Endometrial microvascular endothelial cells (primary cell): ENCODE results near the gene SDE2. TPM values are rescaled to one million over a fixed set of nuclear protein-coding genes. Genes with fewer than 3 reads are reported as not detected.
"Not testable (repeated sequence)": the region's sequence is repeated elsewhere in the genome, so short reads cannot be mapped to it uniquely, and the experiment has no call there.

ENCODE experiments used
- in situ Hi-C: cut with HindIII; loops from 2 replicates; pipeline ENCODE4 v1.10.0; 2017; ENCODE audit warnings: low sequenced_read_pairs, low pct_unique_long_range_greater_than_20kb; ENCODE audit errors: inconsistent ontology term
- total RNA-seq: library from RNA; depleted of rRNA; stranded (reverse); fragments of >200 nt; gene quantifications from one replicate; pipeline ENCODE4 v1.2.3, GENCODE V29; 2015; ENCODE audit errors: inconsistent ontology term

The SDE2 gene
- total RNA-seq, 1 donor from 2014 or later = 12.4 TPM

DNA sequence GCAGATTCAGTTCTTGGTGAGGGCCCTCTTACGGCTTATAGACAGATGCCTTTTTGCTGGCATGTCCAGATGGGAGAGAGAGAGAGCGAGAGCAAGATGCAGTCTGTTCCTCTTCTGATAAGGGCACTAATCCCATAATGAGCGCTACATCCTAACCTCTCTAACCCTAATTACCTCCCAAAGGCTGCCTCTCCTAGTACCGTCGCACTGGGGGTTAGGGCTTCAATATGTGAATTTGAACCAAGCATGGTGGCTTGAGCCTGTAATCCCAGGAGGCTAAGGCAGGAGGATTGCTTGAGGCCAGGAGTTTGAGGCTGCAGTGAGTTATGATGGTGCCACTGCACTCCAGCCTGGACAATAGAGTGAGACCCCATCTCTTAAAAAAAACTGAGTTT is 10.5 kb upstream of the SDE2 start:
- in situ Hi-C loops = no loop called here

DNA sequence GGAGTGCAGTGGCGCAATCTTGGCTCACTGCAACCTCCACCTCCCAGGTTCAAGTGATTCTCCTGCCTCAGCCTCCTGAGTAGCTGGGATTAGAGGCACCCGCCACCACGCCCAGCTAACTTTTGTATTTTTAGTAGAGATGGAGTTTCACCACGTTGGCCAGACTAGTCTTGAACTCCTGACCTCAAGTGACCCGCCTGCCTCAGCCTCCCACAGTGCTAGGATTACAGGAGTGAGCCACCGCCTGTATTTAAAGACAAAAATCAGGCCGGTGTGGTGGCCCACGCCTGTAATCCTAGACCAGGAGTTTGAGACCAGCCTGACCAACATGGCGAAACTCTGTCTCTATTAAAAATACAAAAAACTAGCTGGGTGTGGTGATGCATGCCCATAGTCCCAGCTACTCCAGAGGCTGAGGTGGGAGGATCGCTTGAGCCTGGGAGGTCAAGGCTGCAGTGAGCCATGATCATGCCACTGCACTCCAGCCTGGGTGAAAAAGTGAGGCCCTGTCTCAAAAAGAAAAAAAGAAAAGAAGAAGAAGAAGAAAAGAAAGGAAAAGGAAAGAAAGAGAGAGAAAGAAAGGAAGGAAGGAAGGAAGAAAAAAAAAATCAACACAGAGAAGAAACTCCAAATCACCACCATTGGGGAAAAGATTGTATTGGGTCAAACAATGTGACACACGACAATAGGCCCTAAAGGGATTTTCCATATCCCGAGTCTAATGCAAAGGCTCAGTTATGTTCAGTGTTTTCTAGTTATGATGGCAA is 8.2 kb upstream of the SDE2 start:
- in situ Hi-C loops = not testable (repeated sequence)

DNA sequence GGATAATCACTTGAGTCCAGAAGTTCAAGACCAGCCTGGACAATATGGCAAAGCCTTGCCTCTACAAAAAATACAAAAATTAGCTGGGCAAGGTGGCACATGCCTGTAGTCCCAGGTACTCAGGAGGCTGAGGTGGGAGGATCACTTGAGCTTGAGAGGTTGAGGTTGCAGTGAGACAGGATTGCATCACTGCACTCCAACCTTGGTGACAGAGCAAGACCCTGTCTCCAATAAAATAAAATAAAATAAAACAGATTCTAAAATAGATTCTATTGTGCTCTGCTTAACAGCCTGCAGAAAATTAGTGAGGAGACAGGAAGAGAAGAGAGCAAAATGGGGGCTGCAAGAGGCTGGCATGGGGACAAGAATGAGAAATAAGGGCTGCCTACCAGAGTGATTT is 7.5 kb upstream of the SDE2 start:
- in situ Hi-C loops = no loop called here

DNA sequence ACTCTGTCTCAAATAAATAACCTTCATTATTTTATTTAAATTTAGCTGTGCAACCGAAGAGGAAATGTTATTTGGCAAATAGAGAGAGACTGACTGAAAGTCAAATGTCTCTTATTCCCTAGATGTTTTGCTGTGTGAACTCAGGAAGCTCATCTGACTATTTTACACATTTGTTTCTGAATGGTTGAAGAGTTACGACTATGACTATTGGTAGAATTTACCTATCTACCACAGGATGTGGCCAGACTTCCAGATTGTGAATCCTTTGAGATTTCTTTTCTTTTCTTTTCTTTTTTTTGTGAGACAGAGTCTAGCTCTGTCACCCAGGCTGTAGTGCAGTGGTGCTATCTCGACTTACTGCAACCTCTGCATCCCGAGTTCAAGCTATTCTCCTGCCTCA is 5.3 kb upstream of the SDE2 start:
- in situ Hi-C loops = no loop called here

DNA sequence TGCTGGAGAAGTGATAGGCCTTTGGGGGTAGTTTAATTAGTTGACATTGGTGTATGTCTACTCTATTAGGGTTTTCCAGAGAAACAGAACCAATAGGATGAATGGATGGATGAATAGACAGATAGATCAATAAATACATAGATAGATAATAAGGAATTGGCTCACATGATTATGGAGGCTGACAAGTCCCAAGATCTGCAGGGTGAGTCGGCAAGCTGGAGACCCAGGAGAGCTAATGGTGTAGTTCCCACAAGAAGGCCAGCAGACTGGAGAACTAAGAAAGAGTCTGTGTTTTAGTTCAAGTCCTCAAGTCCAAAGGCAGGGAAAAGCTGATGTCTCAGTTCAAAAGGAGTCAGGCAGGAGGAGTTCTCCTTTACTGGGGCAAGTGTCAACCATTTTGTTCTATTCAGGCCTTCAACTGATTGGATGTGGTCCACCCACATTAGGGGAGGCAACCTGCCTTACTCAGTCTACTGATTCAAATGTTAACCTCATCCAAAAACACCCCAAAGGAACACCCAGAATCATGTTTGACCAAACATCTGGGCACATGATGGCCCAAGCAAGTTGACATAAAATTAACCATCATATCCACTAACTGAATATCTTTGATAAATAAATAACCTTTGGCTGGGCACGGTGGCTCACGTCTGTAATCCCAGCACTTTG is 4.5 kb upstream of the SDE2 start:
- in situ Hi-C loops = no loop called here

DNA sequence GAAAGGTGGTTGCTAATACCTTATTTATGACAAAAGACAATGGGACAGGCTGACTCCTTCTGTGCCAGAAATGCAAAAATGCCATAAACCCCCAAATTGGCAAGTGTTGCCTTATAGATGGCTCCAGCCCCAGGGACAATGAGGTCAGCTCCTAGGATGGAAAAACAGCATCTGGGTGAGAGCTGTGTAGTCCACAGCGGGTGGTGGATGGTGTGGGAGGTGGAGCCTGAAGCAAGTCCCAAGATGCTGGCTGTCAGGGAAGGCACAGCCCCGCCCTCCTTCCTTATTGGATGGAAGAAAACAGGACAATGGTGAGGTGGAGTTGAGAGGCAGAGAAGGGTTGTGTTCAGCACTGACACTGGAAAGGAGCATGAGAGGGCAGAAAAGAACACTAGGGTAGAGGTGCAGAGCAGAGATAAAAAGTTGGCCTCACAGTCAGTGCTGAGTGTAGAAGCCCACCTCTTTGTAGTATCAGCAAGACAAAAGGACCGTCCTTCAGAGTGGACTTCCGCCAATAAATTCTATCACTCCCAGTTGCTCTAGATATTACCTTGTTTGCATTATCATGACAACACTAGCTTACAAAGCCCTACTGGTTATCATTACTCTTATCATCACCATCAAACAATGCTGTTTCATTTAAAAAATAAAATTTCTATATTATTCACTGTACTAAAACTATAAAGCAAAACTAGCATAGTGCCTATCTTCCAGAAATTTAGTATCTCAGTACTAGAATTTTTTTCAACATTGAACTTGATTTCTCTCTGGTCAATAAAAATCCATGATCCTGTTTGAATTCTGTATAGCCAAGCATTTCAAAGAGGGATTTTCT is 3.7 kb upstream of the SDE2 start:
- in situ Hi-C loops = no loop called here

DNA sequence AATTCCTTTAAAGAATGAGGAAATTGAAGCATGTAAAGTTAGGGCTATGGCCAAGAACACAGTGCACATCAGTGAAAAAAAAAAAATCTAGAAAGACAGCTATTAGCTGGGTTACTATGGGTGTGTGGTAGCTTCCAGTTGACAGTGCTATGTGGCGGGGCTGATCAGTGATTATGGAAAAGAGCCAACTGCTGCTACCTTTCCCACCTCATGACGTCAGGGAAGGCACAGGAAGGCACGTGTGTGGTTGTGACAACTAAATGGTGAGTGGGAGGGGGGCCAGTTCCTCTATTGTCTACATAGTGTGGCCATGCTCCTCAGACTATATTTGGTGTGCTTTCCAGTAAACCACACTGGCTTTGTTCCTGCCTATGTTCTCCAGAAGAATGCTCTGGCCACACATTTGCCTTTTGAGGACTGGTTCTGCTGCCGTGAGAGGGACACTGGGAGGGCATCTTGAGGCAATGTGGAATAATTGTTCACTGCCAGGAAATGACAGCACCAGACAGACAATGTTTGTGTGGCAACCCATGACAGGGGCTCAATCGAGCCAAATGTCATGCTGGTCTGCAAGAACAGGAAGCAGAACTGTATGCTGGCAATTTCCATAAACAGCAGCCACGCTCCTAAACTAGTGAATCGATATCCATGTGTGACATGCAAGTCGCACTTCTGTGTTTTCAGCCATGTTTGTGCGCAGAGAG is 3.0 kb upstream of the SDE2 start:
- in situ Hi-C loops = no loop called here

DNA sequence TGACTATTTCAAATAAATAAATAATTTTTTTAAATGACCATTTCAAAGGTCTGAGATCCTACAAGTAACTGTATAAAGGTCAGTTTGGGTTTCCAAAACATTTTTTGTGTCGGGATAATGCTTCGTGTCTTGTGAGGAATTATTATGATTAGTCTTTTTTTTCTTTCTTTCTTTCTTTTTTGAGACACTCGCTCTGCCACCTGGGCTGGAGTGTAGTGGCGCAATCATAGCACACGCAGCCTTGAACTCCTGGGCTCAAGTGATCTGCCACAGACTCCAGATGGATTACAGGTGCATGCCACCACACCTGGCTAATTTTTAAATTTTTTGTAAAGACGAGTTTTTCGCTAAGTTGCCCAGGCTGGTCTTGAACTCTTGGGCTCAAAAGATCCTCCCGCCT is 1.9 kb upstream of the SDE2 start:
- in situ Hi-C loops = no loop called here

DNA sequence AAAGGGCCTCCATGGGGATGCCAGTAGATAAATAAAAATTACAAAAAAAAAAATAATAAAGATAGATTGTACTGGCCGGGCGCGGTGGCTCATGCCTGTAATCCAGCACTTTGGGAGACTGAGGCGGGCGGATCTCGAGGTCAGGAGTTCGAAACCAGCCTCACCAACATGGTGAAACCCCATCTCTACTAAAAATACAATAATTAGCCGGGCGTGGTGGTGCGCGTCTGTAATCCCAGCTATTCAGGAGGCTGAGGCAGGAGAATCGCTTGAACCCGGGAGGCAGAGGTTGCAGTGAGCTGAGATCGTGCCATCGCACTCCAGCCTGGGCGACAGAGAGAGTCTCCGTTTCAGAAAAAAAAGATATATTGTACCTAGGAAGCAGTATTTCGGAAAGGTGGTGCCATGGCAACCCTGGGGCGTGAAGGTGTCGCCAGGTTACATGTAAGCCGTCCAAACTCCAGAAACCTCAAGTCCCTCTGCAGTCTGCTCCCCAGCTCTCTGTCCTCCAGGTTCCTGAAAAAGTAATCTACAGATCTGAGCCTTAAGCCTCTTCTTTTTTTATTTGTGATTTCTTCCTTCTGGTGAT is 1.4 kb upstream of the SDE2 start:
- in situ Hi-C loops = not testable (repeated sequence)

DNA sequence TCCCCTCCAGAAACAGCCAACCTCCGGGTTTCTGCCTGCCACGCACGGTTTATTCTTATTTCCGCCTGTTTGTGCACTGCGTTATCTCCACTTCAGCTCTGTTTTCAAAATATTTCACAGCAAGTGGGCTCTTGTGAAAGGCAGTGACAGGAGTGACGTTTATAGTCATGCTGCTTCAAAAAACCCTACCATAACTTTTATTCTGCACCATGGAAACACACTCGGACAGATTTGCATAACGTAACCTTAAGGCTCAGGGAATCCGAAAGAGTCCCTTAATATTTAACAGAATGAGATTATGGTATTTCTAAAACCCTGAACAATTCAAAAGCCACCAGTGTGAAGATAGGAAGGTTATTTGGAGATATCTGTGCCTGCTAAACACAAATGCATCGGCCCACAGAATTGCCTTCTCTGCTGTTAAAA is 782 bp upstream of the SDE2 start:
- in situ Hi-C loops = loop anchor here (25.0 kb wide), 2 partner anchors 87 to 563 kb away; partner anchors contain the start of gene LBR

DNA sequence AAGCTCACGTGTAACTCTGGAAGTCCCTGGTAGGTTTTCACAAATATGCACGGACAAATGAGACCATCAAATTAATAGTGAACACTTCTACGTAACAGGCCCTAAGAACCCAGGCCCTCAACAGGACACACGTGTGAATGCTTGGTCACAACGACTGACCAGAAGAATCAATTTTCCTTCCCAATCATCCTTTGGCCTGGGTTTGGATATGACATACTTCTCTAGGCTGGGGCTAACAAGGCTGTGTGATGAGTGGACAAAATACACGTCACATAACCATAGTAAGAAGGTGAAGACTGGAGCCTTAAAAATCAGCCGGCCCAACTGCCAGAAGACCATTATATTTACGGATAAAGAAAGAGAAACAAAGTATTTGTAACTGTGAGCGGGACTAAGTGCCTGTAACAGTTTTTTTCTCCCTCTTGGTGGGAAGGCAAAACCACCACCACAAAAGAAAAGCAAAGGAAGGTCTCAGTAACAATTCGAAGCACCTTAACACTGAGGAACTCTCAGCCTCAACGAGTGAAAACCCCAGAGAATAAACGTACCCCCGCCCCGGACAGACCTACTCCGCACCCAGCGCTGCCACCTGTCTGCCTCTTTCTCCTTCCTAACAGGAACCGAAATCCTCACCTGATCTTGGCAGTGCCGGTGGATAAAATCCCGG is 450 bp downstream of the SDE2 start:
- in situ Hi-C loops = loop anchor here (25.0 kb wide), 2 partner anchors 89 to 561 kb away; partner anchors contain the start of gene LBR

DNA sequence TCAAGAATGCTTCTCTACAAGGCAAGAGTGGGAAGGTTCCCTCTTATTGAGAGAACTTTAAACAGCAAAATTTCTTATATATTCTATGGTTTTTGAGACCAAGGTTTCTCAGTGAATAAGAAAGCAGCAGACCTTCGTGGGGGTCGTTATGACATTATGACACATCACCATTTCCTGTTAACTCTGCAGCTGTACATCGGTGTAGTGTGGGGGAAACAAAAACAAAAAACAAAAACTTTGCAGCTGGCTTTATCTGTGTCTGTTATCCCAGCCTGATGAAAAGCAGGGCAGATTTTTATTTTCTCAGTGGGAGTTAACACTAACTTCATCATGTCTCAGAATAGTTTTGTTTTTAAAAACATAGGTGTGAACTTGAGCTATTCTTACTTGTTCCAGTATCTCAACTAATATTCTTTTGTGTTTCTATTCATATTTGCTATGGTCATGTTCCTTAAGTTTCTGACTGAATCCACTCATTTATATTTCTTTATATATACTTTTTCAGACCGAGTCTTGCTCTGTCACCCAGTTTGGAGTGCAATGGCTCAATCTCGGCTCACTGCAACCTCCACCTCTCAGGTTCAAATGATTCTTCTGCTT is 2.1 kb downstream of the SDE2 start:
- in situ Hi-C loops = loop anchor here (25.0 kb wide), 2 partner anchors 90 to 560 kb away; partner anchors contain the start of gene LBR

DNA sequence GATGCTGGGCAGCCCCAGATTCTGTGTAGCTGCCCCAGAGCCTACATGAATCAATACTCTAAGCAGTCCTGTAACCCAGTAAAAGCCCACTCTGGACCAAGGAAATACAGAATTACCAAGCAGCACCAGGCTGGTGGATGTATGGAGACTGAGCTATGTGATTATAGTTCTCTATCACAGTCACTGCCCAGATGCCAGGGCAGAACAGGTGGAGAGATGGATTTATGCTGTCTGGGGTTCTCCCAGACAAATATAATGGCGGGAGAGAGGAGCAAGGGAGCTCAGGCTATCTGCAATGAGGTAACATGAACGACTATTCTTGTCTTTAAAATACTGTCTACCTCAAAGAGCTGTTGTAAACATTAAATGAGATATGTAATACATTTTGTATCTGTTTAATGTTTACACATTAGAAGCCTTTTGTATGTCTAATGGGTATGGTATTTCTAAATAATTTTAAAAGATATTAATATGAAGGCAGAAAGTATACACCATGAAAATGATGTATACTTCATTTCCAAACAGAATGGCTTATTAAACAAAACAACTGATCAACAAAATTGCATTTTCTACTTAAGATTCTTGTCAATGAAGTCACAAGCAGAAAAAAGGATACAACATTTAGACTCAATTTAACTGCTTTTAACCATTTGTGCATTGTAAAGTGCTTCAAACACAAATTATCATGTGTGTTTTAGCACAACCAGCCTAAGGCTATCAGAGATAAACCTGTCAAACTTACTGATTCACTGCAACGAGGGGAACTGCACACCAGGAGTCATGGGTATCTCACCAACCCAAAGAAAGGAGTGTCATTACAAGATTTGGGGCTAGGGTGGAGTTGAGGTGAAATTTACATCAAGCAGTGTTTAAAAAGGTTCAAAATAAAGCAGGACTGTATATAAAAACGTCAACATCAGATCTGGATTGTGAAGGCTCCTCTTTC is 3.0 kb downstream of the SDE2 start:
- in situ Hi-C loops = loop anchor here (25.0 kb wide), 2 partner anchors 91 to 559 kb away; partner anchors contain the start of gene LBR

DNA sequence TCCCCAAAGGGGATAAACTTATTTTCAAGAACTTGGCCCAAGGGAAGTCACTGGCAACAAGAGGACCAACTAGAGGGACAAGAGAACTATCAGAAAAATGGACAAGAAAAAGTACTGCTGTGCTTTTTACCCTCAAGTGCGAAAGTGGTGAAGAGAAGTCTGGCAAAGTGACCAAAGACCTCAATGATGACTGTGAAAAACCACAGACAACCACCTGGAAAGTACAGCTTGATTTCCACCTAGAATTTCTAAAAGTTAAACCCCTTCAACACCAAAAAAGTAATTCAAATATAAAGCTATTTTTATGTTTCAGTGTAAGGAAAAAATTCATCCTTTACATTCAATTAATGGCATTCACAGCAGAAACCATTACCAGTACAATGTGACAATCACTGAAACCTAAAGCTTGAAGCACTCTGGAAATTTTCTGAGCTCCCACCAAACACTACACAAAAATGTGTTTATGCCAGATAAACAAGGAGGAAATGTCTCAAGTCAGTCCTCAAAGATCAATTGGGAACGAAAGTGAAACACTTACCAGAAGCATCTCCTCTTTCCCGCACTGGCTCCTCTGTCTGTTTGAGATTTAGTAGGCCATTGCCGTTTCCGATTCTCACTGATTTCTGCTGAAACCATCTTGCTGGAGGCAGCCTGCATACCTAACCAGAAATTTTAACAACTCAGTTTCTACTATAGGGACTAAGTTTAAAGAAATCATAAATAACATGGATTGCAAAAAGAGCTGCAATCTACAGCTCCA is 8.3 kb downstream of the SDE2 start:
- in situ Hi-C loops = loop anchor here (25.0 kb wide), 2 partner anchors 96 to 554 kb away; partner anchors contain the start of gene LBR

DNA sequence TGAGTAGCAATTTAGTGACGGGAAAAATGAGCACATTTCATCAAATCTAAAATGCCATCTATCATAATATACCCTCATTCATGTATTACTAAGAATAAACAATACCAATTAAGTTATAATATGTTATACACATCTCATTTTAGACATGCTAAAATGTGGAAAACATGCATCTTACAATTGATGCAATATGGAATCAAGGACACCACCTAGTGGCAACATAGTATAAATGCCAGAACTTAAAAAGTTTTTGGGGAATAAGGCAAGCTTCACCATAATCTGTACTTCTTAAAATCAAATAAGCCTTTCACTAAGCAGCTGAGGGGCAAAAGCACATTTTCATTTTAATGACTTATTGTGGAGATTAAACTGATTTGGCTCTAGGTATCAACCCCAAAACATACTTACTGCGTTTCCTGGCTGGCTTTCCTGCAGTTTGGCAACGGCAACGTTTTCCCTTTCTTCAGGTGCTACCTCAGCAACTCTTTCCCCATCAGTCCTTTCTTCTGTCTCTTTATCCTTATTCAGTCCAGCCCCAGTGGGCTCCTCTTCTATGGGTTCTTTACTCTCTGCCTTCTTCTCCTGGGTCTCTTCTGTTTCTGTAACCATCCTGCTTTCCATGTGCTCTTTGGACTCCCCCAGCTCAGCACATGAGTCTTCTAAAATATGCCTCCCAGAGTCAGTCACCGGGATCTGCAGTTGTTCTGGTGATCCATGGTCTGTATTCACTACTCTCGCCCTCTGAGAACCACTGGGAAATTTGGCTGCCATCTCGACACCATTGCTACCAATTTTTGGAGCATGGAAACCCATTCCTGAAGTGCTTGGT is 11.4 kb downstream of the SDE2 start:
- in situ Hi-C loops = loop anchor here (25.0 kb wide), 2 partner anchors 100 to 550 kb away; partner anchors contain the start of gene LBR
